LNCaP clone FGC (cell line): ENCODE data around the gene HTR7.
"Not testable (repeated sequence)": the region's sequence is repeated elsewhere in the genome, so short reads cannot be mapped to it uniquely, and the experiment has no call there.

Experiments used
- DNase-seq: peaks from one replicate; pipeline ENCODE4 v3.0.0-alpha.2; 2011; ENCODE audit warnings: low read depth
- H3K4me3 ChIP-seq: 2 replicates; pipeline ENCODE4 v1.5.1; 2011; ENCODE audit warnings: mild to moderate bottlenecking, low read depth, low read length, control low read depth
- TF ChIP-seq, protein P1 (sequence below): IDR thresholded peaks from 2 replicates; pipeline ENCODE4 v1.5.1; 2012; ENCODE audit warnings: mild to moderate bottlenecking; ENCODE audit not compliant: control insufficient read depth, insufficient read depth; ENCODE audit errors: extremely low read depth

Gene HTR7

DNA sequence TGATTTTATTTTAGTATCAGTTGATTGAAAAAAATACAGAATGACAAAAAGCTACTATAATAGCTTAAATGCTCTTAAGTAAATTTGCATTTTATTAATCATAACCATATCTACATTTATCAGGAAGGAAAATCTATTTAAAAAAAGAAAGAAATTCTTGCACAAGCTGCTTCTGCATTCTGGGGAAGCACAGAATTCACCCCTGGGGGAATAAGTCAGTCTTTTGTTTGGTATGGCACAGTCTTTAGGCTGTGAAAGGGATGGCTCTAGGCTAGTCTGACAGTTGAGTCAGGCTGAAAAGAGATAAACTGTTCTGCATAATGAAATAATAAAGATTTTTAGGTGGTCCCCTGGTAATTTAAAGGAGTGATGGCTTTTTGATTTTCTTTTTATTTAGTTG, 37.9 kb downstream of the HTR7 start:
- TF ChIP-seq, protein P1, sequence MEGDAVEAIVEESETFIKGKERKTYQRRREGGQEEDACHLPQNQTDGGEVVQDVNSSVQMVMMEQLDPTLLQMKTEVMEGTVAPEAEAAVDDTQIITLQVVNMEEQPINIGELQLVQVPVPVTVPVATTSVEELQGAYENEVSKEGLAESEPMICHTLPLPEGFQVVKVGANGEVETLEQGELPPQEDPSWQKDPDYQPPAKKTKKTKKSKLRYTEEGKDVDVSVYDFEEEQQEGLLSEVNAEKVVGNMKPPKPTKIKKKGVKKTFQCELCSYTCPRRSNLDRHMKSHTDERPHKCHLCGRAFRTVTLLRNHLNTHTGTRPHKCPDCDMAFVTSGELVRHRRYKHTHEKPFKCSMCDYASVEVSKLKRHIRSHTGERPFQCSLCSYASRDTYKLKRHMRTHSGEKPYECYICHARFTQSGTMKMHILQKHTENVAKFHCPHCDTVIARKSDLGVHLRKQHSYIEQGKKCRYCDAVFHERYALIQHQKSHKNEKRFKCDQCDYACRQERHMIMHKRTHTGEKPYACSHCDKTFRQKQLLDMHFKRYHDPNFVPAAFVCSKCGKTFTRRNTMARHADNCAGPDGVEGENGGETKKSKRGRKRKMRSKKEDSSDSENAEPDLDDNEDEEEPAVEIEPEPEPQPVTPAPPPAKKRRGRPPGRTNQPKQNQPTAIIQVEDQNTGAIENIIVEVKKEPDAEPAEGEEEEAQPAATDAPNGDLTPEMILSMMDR = no peak
- H3K4me3 ChIP-seq = no peak overlapping the region
- no peak for DNase-seq

DNA sequence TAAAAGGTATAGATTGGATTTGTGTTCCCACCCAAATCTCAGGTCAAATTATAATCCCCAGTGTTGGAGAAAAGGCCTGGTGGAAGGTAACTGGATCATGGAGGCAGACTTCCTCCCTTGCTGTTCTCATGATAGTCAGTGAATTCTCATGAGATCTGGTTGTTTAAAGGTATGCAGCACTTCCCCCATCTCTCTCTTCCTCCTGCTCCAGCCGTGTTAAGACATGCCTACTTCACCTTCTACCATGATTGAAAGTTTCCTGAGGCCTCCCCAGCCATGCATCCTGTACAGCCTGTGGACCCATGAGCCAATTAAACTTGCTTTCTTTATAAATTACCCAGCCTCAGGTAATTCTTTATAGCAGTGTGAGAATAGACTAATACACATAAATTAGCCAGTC, 39.1 kb downstream of the HTR7 start:
- TF ChIP-seq, protein P1 = no peak
- DNase-seq = no peak
- H3K4me3 ChIP-seq = no peak overlapping the region

DNA sequence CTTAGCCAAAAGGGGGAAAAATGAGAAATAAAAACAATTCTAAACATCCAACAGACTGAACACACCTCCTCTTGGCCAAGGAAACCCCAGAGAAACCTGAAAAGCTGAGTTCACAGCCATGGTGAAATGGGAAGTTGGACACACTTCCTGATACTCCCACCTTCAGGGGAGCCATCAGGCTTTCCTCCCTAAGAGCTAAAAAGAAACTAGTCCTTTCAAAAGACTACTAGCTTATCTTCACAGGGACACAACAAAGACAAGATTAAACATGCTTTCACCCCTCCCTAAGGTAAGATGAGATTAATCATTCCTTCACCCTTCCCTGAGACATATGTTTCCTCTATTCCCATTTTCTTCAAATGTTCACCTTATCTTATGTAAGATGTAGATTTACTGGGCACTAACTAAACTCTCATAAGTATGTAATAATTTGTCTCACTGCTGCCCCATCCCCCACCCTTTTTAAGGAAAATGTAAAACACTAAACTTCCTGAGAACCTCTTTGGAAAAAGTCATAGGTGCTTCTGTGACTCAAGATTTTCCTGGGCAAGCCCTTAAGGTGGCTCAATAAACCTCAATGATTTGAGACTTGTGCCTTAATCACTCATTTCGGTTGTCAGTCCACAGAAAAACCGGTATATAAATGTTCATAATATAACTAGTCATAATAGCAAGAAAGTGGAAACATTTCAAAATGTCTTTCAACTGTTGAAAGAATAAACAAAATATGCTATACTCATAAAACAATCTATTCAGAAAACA, 40.5 kb downstream of the HTR7 start:
- no peak for DNase-seq
- TF ChIP-seq, protein P1 = no peak
- no peak overlapping the region for H3K4me3 ChIP-seq

DNA sequence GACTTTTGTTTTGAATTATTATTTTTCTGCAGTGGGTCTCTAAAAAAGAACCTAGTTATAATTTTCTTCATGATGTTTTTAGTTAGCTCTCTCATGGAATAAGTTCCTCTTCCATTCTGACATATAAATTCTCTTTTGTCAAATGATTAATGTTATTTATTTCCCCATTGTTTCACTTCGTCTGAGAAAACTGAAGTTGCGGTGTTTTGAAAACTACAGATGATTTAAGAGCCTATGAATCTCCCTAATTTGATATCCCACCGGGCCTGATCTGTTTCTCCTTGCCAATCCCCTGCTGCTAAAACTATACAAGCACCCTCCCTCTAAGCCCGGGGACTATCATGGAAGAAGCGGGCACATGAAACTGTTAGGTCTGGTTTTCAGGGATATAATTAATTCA, 41.4 kb downstream of the HTR7 start:
- no peak overlapping the region for H3K4me3 ChIP-seq
- TF ChIP-seq, protein P1 = no peak
- DNase-seq = no peak

DNA sequence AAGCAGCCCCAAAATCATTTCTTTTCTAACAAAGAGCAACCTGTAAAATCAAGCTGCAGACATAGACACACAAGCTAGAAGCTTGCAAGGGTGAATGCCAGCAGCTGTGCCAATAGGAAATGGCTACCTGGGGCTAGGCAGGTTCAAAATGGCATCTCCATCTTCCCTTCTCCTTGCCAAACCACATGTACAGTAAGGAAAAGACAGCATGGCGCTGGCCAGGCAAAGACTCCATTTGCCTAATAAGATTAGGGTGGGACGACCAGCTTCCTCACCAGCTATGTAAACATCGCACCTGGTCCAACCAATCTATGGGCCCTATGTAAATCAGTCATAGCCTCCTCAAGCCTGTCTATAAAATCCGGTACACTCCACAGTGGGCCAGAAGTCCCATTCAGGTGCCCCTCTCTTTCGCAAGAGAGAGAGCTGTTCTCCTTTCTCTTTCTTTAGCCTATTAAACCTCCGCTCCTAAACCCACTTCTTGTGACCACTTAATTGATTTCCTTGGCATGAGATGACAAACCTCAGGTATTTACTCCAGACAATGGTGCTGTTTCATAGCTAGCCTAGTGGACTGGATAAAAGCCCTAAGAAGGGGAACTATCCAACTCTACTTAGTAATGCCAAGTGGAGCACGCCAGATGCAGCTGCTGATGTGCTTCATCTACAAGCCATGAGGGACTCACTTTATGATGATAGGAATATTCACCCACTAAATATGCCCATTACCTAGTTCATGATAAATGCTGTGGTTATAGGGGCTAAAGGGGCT, 44.1 kb downstream of the HTR7 start:
- no peak for DNase-seq
- TF ChIP-seq, protein P1 = no peak
- H3K4me3 ChIP-seq = no peak overlapping the region

DNA sequence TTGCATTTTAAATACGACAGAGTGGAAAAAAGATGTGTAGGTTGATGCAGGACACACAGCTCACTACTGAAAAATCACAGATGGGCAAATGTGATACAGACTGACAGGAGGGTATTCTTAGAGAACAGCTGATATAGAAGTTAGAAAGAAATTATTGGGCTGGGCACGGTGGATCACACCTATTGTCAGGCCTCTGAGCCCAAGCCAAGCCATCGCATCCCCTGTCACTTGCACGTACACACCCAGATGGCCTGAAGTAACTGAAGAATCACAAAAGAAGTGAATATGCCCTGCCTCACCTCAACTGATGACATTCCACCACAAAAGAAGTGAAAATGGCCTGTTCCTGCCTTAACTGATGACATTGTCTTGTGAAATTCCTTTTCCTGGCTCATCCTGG, 50.7 kb downstream of the HTR7 start:
- not testable (repeated sequence) for H3K4me3 ChIP-seq, DNase-seq

DNA sequence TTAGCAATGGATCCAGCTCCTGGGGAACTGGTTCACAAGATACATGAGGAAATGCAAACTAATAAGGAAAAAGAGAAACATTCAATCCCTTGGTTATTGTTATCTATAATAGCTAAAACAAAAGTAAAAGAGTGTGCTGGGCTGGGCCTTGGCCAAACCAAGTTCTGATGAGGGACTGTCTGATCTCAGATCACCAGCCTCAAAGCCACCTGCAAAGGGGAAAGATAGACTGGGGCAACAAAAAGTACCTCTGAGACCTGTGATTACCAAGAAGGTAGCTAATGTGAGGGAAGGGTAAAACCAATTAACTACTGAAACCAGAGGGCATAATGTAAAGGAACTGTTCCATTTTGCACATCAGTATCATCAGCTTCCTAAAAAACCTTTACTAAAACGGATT, 51.2 kb downstream of the HTR7 start:
- H3K4me3 ChIP-seq = no peak overlapping the region
- TF ChIP-seq, protein P1 = no peak
- no peak for DNase-seq
